ENCODE measurements around the gene APOL3.
"Not testable (repeated sequence)": the region's sequence is repeated elsewhere in the genome, so short reads cannot be mapped to it uniquely, and the experiment has no call there.

The APOL3 gene

GRCh38 chr22:36131907-36132306, 28.6 kb downstream of the APOL3 start:
- no peak for DNase-seq

DNA sequence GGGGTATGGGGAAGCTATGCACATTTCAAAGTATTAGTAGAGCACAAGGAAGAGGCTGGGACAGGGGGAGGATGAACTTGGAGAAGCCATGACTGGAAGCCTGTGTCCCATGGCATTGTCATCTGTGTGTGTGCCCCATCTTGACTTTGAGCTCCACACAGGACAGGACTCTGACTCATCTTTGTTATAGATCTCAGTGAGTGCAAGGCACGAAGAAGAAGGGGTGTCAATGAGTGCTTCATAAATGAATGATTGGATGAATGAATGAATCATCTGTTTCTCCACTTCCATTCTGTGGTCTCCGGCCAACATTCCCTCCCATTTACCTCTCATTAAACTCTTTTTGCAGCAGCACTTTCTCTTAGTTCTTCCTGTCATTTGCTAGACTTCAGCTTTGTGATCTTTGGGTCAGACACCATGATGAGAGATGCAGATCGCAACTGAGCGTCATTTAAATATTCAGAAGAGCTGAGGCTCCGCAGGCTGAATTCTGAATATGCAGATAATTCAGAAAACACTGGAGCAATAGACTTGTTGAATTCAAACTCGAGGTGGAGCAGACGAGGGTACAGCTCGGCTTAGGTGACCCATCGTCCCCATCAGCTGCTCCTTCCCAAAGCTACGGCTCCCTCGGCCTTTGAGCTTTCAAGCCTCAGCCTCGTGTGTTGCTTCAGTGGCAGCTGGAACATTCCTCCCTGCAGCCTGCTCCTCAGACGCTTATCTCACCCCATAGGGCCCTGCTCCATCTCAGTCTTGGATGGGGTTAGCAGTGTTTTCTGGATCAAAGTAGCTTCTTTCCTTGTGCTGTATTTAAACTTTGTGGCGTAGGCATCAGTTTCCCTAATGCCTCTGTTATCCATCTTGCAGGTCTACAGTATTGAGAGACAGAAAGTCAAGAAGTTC, 30.8 kb downstream of the APOL3 start:
- DNase-seq: no peak

DNA sequence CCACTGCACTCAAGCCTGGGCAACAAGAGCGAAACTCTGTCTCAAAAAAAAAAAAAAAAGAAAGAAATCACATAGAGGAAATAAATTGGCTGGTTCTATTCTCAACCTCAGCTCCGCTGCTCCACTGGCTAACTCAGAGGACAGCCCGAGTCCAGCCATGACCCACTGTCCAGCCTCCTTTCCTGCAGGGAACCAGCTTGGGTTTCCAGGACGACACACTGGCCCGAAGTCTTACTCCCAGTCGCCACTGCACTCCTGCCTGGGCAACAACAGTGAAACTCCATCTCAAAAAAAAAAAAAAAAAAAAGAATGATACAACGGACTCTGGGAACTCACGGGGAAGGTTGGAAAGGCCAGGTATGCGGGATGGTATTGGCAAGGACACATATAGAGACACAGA, 31.5 kb downstream of the APOL3 start:
- DNase-seq: no peak

- DNase-seq: no peak
These were observed 34.5 kb downstream of the APOL3 start for GRCh38 chr22:36125994-36126531.

- DNase-seq: no peak
These were observed 35.1 kb downstream of the APOL3 start for GRCh38 chr22:36125434-36125833.

- no peak for DNase-seq
These were observed 35.9 kb downstream of the APOL3 start for GRCh38 chr22:36124666-36125065.

DNA sequence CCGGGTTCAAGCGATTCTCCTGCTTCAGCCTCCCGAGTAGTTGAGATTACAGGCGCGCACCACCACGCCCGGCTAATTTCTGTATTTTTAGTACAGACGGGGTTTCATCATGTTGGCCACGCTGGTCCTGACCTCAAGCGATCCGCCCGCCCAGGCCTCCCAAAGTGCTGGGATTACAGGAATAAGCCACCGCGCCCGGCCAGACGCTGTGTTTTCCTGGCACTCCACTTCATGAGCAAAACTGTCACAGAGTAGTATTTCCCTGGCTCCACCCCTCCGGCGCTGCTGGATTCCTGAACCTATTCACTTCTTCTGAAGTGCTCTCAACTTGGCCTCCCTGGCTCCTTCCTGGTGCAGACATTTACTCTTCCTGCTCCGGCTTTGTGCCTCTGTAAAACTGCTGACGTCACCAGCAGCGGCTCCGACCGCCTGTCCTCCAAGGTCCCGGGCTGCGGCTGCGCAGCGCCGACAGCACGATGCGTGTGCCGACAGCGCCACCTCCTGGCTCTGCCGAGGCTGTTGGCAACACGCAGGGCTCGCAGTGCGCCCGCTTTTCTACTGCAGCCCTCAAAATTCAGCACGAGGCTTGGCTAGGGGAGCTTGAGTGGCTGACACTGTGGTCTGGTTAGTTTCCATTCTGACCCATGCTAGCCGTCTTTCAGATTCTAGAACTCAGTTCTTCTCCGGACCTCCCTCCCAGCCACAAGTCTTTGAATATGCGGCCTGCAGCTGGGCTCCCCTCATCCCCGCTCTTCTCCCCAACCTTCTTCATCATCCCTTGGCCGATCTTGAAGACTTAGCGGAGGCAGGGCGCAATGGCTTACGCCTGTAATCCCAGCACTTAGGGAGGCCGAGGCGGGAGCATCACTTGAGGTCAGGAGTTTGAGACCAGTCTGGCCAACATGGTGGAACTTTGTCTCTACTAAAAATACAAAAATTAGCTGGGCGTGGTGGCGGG, 36.6 kb downstream of the APOL3 start:
- peak; percentile 97 for DNase-seq

- DNase-seq: not testable (repeated sequence)
These were observed 39.8 kb downstream of the APOL3 start for GRCh38 chr22:36120621-36121351.

DNA sequence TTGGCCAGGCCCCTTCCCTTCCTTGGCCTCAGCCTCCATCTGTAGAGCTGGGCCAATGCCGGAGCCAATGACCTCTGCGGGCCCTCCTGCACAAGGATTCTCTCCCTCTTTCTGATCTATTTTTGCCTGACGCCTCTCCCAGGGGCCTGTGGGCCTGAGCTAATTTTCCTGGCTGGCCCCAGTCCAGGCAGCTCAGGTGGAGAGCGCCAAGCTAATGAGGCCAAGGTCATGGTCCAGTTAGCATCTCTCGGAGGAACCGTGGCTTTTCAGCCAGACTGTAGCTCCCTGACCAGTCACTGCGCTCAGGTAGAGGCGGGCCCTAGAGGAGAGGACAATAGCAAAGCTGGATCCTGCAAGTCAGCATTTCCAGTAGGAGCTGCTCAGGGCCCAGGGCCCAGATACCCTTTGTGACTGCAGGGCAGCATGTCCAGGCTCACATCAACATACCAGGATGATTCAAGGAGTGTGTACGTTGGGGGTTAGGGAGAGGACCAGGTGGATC, 43.5 kb downstream of the APOL3 start:
- no peak for DNase-seq

GRCh38 chr22:36116127-36116526, 44.4 kb downstream of the APOL3 start:
- DNase-seq: no peak

GRCh38 chr22:36113121-36113520, 47.4 kb downstream of the APOL3 start:
- DNase-seq: no peak

DNA sequence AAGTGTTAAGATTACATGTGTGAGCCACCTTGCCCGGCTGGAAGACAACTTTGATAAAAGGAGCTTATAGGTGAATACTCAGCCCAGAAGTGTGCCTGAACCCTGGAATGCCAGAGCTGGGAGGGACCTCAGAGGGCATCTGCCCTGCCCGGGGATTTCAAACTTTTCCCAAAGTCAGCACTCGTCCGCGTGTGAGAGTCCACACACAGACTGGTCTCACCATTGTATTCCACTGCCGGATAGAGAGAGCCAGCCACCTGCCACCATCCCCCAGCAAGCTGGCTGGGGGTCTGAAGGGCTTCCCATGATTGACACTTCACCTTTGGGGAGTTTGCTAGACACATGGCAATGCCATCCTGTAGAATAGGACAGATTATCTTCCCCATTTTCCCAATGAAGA, 49.2 kb downstream of the APOL3 start:
- DNase-seq: no peak

GRCh38 chr22:36110306-36110881, 50.2 kb downstream of the APOL3 start:
- no peak for DNase-seq

DNA sequence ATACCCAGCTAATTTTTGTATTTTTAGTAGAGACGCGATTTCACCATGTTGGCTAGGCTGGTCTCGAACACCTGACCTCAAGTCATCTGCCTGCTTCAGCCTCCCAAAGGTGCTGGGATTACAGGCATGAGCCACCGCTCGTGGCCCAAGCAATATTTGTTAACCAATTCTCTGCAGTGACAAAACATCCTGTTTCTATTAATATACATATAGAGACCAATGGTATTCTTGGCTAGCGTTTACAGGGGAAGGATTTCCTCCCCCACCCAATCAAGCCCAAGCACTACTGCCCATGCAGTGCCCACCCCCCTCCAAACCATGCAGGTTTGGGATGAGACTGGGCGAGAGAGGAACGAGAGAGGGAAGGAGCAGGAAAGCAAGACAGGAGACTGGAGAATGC, 53.1 kb downstream of the APOL3 start:
- DNase-seq: no peak

- DNase-seq: no peak
These were observed 53.6 kb downstream of the APOL3 start for GRCh38 chr22:36106910-36107309.

- no peak for DNase-seq
These were observed 55.6 kb downstream of the APOL3 start for GRCh38 chr22:36104988-36105387.

DNA sequence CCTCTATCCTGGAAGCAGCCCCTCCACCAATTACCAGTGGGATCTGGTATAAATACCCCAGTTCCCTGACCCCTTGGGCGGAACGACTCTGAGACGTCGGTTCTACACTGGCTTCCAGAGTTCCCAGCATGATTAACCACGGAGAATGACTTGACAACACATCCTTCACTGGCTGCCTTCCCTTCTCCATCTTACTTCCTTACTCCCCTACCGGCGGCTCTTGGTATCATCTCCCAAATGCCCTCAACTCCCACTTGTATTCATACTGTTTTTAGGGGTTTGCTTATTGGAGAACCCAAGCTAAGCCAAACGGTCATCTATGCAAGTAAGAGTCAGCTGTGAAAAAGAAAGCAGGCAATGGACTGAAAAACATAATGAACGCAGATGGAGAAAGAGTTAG, 56.1 kb downstream of the APOL3 start:
- DNase-seq: no peak

DNA sequence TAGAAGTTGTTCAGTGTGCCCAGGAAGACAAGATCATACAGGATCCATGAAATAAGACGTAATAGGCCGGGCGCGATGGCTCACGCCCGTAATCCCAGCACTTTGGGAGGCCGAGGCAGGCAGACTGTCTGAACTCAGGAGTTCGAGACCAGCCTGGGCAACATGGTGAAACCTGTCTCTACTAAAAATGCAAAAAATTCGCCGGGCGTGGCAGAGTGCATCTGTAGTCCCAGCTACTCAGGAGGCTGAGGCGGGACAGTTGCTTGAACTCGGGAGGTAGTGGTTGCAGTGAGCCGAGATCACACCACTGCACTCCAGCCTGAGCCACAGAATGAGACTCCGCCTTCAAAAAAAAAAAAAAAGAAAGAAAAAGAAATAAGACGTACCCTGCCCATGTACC, 56.7 kb downstream of the APOL3 start:
- DNase-seq: no peak

DNA sequence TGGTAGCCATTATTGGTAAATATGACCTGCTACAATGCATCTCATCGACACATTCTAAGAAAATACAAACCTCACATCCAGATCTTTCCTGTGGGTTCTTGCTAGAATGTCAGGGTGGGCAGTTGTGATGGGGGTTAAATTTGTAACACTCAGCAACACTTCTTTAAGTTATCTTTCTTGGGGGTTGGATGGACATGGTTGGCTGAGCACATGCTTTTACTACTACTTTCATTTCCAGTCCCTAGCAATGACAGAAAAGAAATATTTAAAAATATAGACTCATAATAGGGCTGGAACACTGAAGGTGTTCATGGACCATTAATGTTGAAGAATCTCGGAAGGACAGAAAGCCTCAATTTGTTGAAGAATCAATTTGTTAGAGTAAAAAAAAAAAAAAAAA, 57.6 kb downstream of the APOL3 start:
- no peak for DNase-seq

DNA sequence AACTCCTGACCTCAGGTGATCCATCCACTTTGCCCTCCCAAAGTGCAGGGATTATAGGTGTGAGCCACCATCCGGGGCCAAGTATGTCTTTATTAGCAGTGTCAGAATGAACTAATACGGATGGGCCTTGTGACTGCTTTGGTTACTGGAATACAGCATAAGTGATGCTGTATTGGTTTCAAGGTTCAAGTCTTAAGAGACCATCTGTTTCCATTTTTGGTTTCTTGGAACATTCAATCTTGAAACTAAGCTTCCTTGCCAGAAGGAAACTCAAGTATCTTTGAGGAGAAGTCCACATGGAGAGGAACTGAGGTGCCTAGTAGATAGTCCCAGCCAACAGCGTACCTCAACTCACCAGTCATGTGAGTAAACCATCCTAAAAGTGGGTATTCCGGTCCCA, 58.8 kb downstream of the APOL3 start:
- DNase-seq: no peak

DNA sequence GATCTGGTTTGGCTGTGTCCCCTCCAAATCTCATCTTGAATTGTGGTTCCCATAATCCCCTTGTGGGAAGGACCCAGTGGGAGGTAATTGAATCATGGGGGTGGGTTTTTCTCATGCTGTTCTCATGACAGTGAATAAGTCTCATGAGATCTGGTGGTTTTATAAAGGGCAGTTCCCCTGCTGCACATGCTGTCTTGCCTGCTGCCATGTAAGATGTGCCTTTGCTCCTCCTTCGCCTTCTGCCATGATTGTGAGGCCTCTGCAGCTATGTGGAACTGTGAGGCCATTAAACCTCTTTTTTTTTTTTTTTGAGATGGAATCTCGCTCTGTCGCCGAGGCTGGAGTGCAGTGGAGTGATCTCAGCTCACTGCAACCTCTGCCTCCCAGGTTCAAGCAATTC, 59.6 kb downstream of the APOL3 start:
- not testable (repeated sequence) for DNase-seq

DNA sequence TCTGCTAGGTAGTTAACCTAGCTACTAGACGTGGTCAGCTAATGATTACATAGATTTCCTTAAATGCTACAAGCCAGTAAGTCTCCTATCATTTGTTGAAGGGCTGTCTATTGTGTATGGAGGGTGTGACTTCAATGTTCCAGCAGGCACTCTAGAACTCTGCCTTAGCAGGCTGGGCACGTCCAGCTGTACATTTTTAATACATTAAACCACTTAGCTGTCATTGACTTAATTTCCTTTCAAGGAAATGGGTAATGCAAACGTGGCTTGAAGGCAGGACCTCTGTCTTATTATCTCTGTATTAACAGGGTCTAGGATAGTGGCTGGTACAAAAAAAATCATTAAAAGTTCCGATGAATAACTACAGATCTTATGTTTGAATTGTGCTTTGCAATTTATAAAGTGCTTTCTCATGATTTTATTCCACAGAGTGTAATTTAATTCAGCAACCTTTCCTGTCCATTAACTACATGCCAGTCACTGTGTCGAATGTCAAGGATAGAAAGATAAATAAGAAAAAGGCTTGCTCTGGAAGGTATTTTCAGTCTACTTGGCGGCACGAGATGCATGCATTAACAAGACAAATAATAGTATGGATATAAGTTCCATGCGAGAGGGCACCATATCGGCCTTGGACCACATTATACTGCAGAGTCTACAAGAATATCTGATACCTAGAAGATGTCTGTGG, 60.3 kb downstream of the APOL3 start:
- peak; percentile 33 for DNase-seq
